Colonic mucosa (tissue), 4 donors: ENCODE results near the gene ELAVL3. TPM values are rescaled to one million over a fixed set of nuclear protein-coding genes. Genes with fewer than 3 reads are reported as not detected.

ENCODE experiments used
- DNase-seq: peaks from one replicate; pipeline ENCODE4 v3.0.0-alpha.2; 2020
- H3K27ac ChIP-seq: fragments of 200-600 bp; one replicate; pipeline ENCODE4 v1.8.0; 2021
- H3K27me3 ChIP-seq: fragments of 200-600 bp; one replicate; pipeline ENCODE4 v1.8.0; 2021
- H3K36me3 ChIP-seq: fragments of 200-600 bp; one replicate; pipeline ENCODE4 v1.8.0; 2021
- H3K4me1 ChIP-seq: fragments of 200-600 bp; one replicate; pipeline ENCODE4 v1.8.0; 2021; ENCODE audit warnings: mild to moderate bottlenecking
- H3K4me3 ChIP-seq: fragments of 200-600 bp; one replicate; pipeline ENCODE4 v1.8.0; 2021
- H3K9ac ChIP-seq, 2 donors: one replicate each; pipeline ENCODE4 v1.7.0; 2013; ENCODE audit warnings: control low read depth in 2 of 2, low read depth in 2 of 2, low read length in 2 of 2
- H3K9me3 ChIP-seq: fragments of 200-600 bp; one replicate; pipeline ENCODE4 v1.8.0; 2021
- CTCF ChIP-seq: fragments of 200-600 bp; IDR thresholded peaks from one replicate; pipeline ENCODE4 v1.8.0; 2022; ENCODE audit warnings: antibody characterized with exemption, mild to moderate bottlenecking
- intact Hi-C: fragments of 100-400 bp; cut with DNase I; formaldehyde crosslinking; loops from one replicate; pipeline ENCODE4 v1.14.1; 2022
- total RNA-seq, 2 donors: library from RNA; stranded (reverse); fragmentation: NEBNext Ultra II Directional in 1 of 2; extraction: Animal tissue kit (Norgen Biotek cat#: 25700) in 1 of 2; gene quantifications; one replicate each; pipeline ENCODE4 v1.2.1, GENCODE V29; 2021
- donor health status: healthy.
- donor health status: DM: no; HTN: no; CAD: no.
- donor health status: DM: no; HTN: no; CAD: no.

Gene ELAVL3
- total RNA-seq, 2 donors from 2014 or later: 0.25 to 0.50 TPM

GRCh38 chr19:11420429-11421370, 60.1 kb downstream of the ELAVL3 start:
- H3K4me3 ChIP-seq: peak overlapping the region; percentile 22
- no peak overlapping the region for H3K27ac ChIP-seq
- H3K36me3 ChIP-seq: no peaks in the 10 kb centered on the region
- DNase-seq: peak; percentile 51
- intact Hi-C loops: no loop called here
- peaks cover 47% of the 10 kb centered on the region for H3K27me3 ChIP-seq
- TF ChIP-seq CTCF: no peak
- no peaks in the 10 kb centered on the region for H3K9me3 ChIP-seq
- peak overlapping the region in 1 of 2 donors; percentile 35 for H3K9ac ChIP-seq
- H3K4me1 ChIP-seq: peaks cover 4% of the 10 kb centered on the region

- intact Hi-C loops: no loop called here
- H3K27me3 ChIP-seq: peaks cover 42% of the 10 kb centered on the region
- no peaks in the 10 kb centered on the region for H3K9me3 ChIP-seq
- H3K27ac ChIP-seq: no peak within 1 kb of the TSS
- peak within 1 kb of the TSS; percentile 32 to 46 for H3K9ac ChIP-seq
- peak within 1 kb of the TSS; percentile 46 for H3K4me3 ChIP-seq
- TF ChIP-seq CTCF: no peak
- H3K4me1 ChIP-seq: peaks cover 4% of the 10 kb centered on the region
- no peaks in the 10 kb centered on the region for H3K36me3 ChIP-seq
- peak; percentile 50 for DNase-seq
These were observed 62.0 kb downstream of the ELAVL3 start, which contains the start of gene RGL3 for GRCh38 chr19:11418549-11419506. RGL3 (minus strand) TSS chr19:11419314; CDS start chr19:11419278, 36 bp downstream.

- Histone ChIP-seq H3K36me3 (no peaks in the 10 kb centered on the region), H3K27ac (no peak overlapping the region), H3K4me3 (peak overlapping the region; percentile 46), H3K27me3 (peaks cover 35% of the 10 kb centered on the region), H3K4me1 (peaks cover 4% of the 10 kb centered on the region), H3K9me3 (no peaks in the 10 kb centered on the region), H3K9ac (no peak overlapping the region)
- intact Hi-C loops: no loop called here
- no peak for TF ChIP-seq CTCF
- no peak for DNase-seq
These were observed 62.7 kb downstream of the ELAVL3 start for GRCh38 chr19:11418094-11418548.

- Histone ChIP-seq H3K9me3 (no peaks in the 10 kb centered on the region), H3K4me3 (no peak overlapping the region), H3K36me3 (no peaks in the 10 kb centered on the region), H3K27ac (no peak overlapping the region), H3K9ac (no peak overlapping the region), H3K27me3 (peaks cover 26% of the 10 kb centered on the region), H3K4me1 (no peaks in the 10 kb centered on the region)
- TF ChIP-seq CTCF: no peak
- intact Hi-C loops: no loop called here
- DNase-seq: no peak
These were observed 64.3 kb downstream of the ELAVL3 start for GRCh38 chr19:11416346-11417052.
